Frontal cortex (tissue), 4 donors: ENCODE measurements around the gene GLB1L. TPM values are rescaled to one million over a fixed set of nuclear protein-coding genes. Genes with fewer than 3 reads are reported as not detected.

Experiments
- DNase-seq, 2 donors: peaks; one replicate each; pipeline ENCODE4 v3.0.0; 2012; ENCODE audit warnings: low spot score in 2 of 2
- FAIRE-seq: peaks from 2 replicates; lab custom pipeline; 2012; peaks lifted over from hg19 to GRCh38; lab: Jason Lieb, UNC
- total RNA-seq: library from RNA; depleted of rRNA; stranded (reverse); fragments of >200 nt; gene quantifications from one replicate; pipeline ENCODE4 v1.2.3, GENCODE V29; 2014
- donor health status: control.
- donor health status: control.
- donor health status: control.

GLB1L gene
- total RNA-seq, 1 donor from 2014 or later, result 4.9 TPM

DNA sequence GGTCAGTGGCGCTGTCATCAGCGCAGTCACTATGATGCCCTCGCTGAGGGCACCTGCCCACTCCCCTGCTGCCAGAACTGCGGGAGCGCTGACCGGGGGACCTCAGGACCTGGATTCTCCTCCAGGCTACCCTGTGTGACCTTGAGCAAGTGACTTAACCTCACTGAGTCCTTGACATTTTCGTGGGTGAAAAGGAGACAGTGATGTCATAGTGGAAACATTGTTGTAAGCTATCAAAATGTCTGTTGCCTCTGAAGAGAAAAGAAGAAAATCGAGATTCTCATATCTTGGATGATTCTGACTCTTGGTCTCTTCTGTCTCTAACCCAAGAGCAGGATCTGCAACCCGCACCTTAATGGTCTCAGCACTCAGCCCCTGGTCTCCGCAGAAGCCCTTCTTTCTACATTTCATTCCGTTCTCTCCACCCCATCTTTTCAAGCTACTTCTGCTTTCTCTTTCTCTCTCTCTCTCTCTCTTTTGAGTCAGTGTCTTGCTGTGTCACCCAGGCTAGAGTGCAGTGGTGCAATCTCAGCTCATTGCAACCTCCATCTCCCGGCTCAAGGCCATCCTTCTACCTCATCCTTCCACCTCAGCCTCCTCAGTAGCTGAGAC is 9.5 kb upstream of the GLB1L start:
- FAIRE-seq (no peak), DNase-seq (no peak)

DNA sequence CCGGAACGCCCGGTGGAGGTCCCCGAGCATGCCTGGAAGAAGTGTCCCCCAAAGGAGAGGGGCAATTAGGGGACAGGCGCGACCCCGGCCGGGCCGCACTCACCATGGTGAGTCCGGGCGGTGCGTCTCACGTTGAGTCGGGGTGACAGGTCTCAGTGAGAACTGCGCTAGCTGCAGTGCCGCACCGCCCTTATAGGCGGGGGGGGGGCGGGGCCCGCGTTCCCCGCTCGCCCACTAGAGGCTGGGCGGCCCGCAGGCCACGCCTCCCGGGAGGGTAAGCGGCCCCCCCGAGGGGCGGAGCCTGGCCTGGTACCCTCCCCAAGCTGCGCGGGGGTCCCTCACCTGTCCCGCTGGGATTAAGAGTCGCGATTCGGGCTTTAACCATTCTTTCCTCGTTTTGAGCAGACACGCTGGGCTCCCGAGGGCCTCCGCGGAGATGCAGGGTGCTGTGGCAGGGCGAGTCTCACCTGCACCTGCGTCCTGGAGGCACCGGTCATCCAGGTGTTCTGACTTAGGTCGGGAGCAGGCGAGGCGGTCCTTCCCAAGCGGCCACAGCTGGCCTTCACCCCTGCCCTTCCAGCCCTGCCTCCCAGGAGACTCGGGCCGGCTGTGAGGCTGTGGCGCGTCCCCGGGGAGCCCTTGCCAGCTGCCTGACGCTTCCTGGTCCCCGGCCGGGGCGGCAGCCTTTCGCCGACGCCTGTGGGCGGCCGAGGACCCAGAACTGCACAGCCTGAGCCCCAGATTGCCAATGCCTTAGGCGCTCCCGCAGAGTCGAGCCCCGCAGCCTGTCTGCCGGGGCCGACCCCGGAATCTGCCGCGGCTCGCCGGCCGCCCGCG is 8.7 kb upstream of the GLB1L start, which contains the start of gene TUBA4A:
TUBA4A (minus strand) TSS at position 166 of the 837 bp plus-strand sequence; CDS start at position 106, 60 bp downstream.
- FAIRE-seq (no peak), DNase-seq (peak; percentile 90 to 97)

- FAIRE-seq (no peak), DNase-seq (peak; percentile 34 to 40)
Measured at GRCh38 chr2:219252900-219253752, 7.9 kb upstream of the GLB1L start, which contains the start of gene TUBA4B. TUBA4B (plus strand) TSS chr2:219253243; CDS start chr2:219253408, 165 bp downstream.

DNA sequence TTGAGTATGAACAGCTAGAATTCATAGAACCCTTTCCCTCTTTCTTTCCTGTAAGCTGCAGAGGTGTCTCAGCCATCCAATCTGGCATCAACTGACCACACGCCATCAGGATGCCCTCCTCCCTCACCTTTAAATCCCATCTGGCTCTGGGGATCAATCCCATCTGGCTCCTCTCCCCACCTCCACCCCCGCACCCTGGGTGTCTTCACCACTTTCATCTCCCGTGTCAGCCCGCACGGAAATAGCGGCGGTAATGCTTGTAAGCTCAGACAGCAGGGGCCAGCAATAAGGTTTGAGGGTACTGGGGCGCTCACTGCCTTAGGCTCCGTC is 7.3 kb upstream of the GLB1L start:
- no peak for DNase-seq

GRCh38 chr2:219252084-219252483 is 6.8 kb upstream of the GLB1L start:
- no peak for FAIRE-seq
- no peak for DNase-seq

More for the DNA sequence above, 7.3 kb upstream of the GLB1L start:
- FAIRE-seq, result no peak

DNA sequence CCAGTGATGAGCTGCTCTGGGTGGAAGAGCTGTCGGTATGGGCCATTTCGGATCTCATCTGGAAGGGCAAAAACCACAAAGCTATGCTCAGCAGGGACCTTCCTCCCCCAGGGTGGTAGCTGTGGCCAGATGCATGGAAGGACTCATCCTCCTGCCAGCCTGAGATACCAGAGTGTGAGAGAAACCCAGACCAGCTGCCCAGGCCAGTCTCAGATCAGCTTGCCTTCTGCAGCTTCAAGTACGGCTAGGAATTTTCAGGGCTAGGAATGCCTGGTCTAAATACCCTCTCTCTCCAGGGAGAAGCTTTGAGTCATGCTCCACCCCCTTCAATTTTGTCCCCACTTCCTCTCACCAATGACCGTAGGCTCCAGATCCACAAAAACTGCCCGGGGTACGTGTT is 6.4 kb upstream of the GLB1L start:
- no peak for FAIRE-seq
- no peak for DNase-seq

- FAIRE-seq (no peak), DNase-seq (no peak)
Measured at GRCh38 chr2:219250049-219250781, 5.0 kb upstream of the GLB1L start.

DNA sequence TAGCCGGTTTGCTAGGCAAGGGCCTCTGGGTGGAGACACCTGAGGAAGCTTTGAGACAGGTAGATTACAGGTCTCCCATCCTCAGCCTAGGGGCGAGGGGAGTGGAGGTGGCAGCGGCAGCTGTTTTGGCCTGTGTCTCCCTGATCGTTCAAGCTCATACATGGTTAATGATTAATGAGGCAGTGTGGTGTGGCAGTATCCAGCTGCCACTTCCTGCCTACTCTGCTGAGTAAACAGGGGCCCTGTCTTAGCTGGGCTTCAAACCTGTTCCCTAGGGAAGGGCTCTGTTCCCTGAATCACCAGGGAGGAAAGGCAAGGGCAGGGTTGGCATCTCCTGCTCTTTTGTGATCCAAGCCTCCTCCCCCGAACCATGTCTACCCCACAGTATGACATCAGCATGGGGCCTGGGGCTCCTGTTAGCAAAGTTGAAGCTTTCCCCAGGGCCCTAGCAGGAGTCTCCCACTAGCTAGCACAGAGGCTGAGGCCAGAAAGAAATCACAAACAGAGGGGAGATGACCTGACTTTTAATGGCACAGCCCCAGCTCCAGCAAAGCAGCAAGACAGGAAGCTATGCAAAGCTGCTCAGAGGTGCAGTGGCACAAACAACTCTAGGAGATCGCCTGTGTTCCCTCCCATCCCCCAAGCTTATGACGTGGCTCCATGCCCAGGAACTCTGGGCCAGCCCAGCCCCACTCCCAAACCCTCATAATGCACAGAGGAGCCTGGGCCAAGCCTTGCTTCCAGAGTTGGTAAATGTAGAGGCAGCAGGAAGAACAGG is 4.1 kb upstream of the GLB1L start:
- no peak for DNase-seq
- FAIRE-seq, result no peak

GRCh38 chr2:219248845-219249202 is 3.6 kb upstream of the GLB1L start:
- no peak for FAIRE-seq
- no peak for DNase-seq

DNA sequence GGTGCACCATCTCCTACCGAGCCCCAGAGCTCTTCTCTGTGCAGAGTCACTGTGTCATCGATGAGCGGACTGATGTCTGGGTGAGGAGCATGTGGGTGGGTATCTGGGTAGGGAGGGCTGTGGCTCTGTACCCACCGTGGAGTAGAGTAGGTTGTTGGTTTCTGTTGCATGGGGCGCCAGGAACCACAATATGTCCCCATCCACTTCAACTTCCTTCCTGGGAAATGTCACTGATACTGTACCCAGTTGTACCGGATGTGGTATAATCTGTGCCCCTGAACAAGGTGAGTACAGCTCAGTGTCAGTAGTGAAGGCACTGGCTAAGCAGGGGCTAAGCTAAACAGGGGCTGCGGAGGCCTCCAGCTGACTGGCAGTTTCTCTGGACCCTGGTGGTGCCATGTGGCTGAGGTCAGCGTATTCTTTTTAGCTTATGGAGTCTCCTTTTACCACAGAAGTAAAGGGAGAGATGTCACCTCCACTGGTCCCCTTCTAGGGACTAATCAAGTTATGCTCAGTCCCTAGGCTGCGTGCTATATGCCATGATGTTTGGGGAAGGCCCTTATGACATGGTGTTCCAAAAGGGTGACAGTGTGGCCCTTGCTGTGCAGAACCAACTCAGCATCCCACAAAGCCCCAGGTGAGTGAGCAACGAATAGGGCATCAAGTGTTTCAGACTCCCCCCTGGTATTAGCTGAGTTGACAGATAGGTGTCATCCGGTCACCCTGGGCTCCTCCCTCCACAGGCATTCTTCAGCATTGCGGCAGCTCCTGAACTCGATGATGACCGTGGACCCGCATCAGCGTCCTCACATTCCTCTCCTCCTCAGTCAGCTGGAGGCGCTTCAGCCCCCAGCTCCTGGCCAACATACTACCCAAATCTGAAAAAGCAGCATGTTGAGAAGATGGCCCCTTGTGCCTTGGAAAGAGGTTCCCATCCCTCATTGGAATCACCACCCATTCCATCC is 2.7 kb upstream of the GLB1L start:
- DNase-seq (no peak), FAIRE-seq (no peak)

DNA sequence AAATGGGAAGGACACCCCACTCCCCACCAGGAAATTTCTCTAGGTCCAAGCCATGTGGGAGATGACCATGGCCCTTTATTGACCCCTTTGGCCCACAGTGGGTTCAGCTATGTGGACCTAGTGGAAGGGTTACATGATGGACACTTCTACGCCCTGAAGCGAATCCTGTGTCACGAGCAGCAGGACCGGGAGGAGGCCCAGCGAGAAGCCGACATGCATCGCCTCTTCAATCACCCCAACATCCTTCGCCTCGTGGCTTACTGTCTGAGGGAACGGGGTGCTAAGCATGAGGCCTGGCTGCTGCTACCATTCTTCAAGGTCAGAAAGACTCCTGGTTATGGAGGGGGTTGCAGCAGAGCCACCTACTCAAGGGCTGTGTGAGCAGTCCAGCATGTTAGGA is 1.3 kb upstream of the GLB1L start:
- no peak for DNase-seq
- no peak for FAIRE-seq

- FAIRE-seq (no peak), DNase-seq (no peak)
Measured at GRCh38 chr2:219245899-219246230, 621 bp upstream of the GLB1L start.

DNA sequence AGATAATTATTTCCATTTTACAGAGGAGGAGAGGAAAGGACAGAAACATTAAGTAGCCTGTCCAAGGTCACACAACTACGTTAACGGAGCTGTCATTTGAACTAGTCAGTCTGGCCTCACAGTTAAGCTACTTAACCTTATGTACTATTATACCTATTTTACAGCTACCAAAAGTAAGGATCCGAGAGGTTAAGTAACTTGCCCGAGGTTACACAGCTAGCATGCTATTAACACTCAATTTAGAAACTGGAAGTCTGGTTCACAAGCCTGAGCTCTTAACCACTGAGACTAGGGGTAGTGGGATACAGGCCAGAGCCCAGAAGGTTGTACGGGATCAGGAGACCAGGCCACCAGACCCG is 476 bp downstream of the GLB1L start:
- no peak for FAIRE-seq
- no peak for DNase-seq

GRCh38 chr2:219243291-219243761 is 1.9 kb downstream of the GLB1L start:
- FAIRE-seq, result no peak
- DNase-seq, result no peak

DNA sequence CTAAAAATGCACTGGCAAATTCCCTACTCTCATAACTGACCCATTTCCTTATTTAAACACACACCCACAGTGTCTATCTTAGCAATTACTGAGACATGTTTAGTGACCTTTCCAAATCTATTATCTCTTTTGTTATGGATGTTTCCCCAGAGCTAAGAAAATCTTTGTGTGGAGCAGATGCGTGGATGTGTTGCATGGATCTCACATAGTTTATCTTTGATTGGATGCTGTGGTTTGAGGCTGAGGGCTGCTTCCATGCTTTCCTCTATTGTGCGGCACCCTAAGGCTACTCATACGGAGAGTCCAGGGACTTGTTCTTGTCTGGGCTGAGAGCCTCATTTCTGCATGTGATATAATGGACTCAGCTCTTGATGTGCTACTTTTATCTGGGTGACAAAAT is 10.9 kb downstream of the GLB1L start:
- DNase-seq (no peak), FAIRE-seq (no peak)

GRCh38 chr2:219230059-219230540 is 15.1 kb downstream of the GLB1L start:
- DNase-seq, result no peak
- FAIRE-seq, result no peak

DNA sequence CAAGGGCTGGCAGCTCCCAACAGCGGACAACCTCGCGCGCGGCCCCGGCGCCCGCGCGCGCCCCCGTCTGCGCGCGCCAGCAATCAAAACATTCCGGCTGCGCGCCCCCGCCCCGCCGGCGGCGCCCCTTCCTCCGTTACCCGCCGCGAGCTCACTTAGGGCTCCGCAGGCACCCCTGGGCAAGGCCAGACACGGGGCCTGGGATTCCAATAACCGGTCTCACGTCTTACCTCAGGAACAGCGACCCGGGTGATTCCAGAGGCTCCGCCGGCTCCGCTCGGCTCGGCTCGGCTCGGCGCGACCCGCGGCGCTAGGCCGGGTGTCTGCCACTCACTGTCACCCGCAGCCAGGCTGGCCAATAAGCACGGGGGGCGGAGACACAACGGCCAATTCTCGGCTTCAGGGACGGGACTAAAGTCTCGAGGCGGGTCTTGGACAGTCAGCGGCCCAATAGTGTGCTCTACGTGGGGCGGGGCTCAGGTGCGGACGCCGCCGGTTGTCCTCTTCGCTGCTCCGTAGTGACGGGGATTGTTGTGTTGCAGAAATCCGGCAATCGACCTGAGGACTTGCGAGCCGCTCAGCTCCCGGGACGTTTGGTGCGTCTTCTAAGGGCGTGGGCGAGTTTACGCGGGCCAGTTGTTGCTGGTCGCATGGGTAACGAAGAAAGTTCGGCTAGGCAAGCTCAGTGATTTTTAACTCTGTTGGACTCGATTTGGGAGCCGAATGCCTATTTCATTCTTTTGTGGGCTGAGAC is 15.8 kb downstream of the GLB1L start, which contains the start of the genes ANKZF1 and ATG9A:
ANKZF1 (plus strand) TSS at position 502 of the 754 bp plus-strand sequence. CDS start 452 bp downstream, outside the sequence.
ATG9A (minus strand) TSS at position 332 of the 754 bp plus-strand sequence. CDS start 1,612 bp downstream, outside the sequence.
- peak; percentile 98 to 99 for DNase-seq
- FAIRE-seq, result peak; percentile 57
